ENCODE results near the gene SF3A2.

The SF3A2 gene

DNA sequence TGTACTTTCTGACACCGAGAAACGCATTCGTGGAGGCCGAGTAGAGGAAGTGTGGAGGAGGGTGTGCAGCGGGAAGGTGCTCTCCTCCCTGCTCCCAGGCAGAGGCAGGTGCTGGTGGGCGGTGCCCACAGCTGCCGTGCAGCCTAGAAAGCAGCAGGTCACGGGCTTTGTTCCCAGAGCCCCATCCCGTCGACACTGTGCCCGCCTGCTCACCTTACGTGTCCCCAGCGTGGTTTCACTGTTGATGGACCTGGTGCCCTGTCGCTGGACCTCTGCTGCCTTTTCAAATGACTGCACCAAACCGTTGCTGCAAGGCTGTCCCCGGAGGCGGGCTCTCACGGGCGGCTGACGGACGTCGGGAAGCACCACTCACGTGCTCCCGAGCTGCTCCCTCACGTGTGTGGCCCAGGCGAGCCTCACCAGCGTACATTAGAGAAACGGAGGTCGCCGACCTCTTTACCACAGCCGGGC, 21.3 kb upstream of the SF3A2 start:
- Mint-ChIP-seq H3K36me3 (peaks cover 100% of the 10 kb centered on the region), H3K4me3 (no peak overlapping the region), H3K9me3 (no peaks in the 10 kb centered on the region), H3K27ac (peak overlapping the region; percentile 61), H3K4me1 (peaks cover 17% of the 10 kb centered on the region)
- DNase-seq (ENCODE audit: low spot score in 2 of 2): no peak
- ATAC-seq: no peak

GRCh38 chr19:2216361-2217225, 20.0 kb upstream of the SF3A2 start:
- Mint-ChIP-seq H3K4me1 (peaks cover 17% of the 10 kb centered on the region), H3K36me3 (peaks cover 100% of the 10 kb centered on the region), H3K27ac (peak overlapping the region; percentile 90), H3K9me3 (no peaks in the 10 kb centered on the region), H3K4me3 (no peak overlapping the region)
- ATAC-seq (no peak), DNase-seq (ENCODE audit: low spot score in 2 of 2) (no peak)

DNA sequence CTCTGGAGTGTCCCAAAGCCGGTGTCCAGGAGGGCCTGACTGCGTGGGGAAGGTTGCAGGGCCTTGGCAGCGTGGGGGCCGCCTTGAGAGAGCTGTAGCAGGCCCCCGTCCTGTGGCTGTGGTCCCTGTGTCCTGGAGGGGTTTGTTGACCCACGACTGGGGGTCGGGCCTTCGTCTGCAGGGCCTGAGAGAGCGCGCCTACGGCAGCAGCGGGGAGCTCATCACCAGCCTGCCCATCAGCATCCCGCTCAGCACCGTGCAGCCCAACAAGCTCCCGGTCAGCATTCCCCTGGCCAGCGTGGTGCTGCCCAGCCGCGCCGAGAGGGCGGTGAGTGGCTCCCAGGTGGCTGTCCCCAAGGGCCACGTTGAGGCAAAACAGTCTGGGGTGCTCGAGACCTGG, 19.0 kb upstream of the SF3A2 start:
- Mint-ChIP-seq H3K36me3 (peaks cover 100% of the 10 kb centered on the region), H3K4me3 (no peak overlapping the region), H3K27ac (peak overlapping the region; percentile 90), H3K9me3 (no peaks in the 10 kb centered on the region), H3K4me1 (peaks cover 17% of the 10 kb centered on the region)
- ATAC-seq: no peak
- no peak for DNase-seq (ENCODE audit: low spot score in 2 of 2)

GRCh38 chr19:2219726-2220125, 16.9 kb upstream of the SF3A2 start:
- Mint-ChIP-seq H3K9me3 (no peaks in the 10 kb centered on the region), H3K27ac (peak overlapping the region; percentile 29), H3K4me1 (peaks cover 24% of the 10 kb centered on the region), H3K4me3 (no peak overlapping the region), H3K36me3 (peaks cover 100% of the 10 kb centered on the region)
- ATAC-seq: no peak
- no peak for DNase-seq (ENCODE audit: low spot score in 2 of 2)

- Mint-ChIP-seq H3K27ac (peak overlapping the region; percentile 14), H3K4me3 (no peak overlapping the region), H3K36me3 (peaks cover 100% of the 10 kb centered on the region), H3K9me3 (no peaks in the 10 kb centered on the region), H3K4me1 (peaks cover 16% of the 10 kb centered on the region)
- no peak for ATAC-seq
- DNase-seq (ENCODE audit: low spot score in 2 of 2): no peak
Observed at GRCh38 chr19:2221250-2221831, 15.3 kb upstream of the SF3A2 start.

GRCh38 chr19:2221918-2222317, 14.7 kb upstream of the SF3A2 start:
- Mint-ChIP-seq H3K27ac (peak overlapping the region; percentile 88), H3K4me3 (no peak overlapping the region), H3K9me3 (no peaks in the 10 kb centered on the region), H3K4me1 (peaks cover 13% of the 10 kb centered on the region), H3K36me3 (peaks cover 98% of the 10 kb centered on the region)
- ATAC-seq (no peak), DNase-seq (ENCODE audit: low spot score in 2 of 2) (no peak)

DNA sequence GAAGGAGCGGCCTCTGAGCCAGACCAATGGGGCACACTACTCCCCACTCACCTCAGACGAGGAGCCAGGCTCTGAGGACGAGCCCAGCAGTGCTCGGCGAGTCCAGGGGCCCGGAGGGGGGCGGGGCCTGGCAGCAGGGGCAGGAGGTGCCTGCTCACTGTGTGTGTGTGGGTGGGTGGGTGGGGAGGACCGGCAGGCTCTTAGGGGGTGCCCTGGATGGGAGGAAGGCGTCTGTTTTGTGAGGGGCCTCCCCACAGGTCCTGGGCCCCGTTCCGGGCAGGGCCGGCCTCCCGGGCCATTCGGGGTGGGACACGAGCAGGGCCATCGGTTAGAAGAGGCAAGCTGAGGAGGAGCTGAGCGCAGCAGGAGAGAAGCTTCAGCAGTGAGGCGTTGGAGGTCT, 13.2 kb upstream of the SF3A2 start:
- H3K9me3 Mint-ChIP-seq: no peaks in the 10 kb centered on the region
- ATAC-seq (no peak), DNase-seq (ENCODE audit: low spot score in 2 of 2) (no peak)
- peaks cover 98% of the 10 kb centered on the region for H3K36me3 Mint-ChIP-seq
- H3K27ac Mint-ChIP-seq: peak overlapping the region; percentile 90
- H3K4me3 Mint-ChIP-seq: no peak overlapping the region
- peaks cover 9% of the 10 kb centered on the region for H3K4me1 Mint-ChIP-seq

- peaks cover 98% of the 10 kb centered on the region for H3K36me3 Mint-ChIP-seq
- no peak overlapping the region for H3K4me3 Mint-ChIP-seq
- ATAC-seq (peak; percentile 70), DNase-seq (ENCODE audit: low spot score in 2 of 2) (no peak)
- H3K9me3 Mint-ChIP-seq: no peaks in the 10 kb centered on the region
- H3K4me1 Mint-ChIP-seq: peaks cover 12% of the 10 kb centered on the region
- peak overlapping the region; percentile 90 for H3K27ac Mint-ChIP-seq
Observed at GRCh38 chr19:2223959-2224358, 12.7 kb upstream of the SF3A2 start.

GRCh38 chr19:2224754-2225349, 11.8 kb upstream of the SF3A2 start:
- Mint-ChIP-seq H3K27ac (peak overlapping the region; percentile 90), H3K9me3 (no peaks in the 10 kb centered on the region), H3K36me3 (peaks cover 98% of the 10 kb centered on the region), H3K4me1 (peaks cover 14% of the 10 kb centered on the region), H3K4me3 (no peak overlapping the region)
- ATAC-seq (no peak), DNase-seq (ENCODE audit: low spot score in 2 of 2) (no peak)

DNA sequence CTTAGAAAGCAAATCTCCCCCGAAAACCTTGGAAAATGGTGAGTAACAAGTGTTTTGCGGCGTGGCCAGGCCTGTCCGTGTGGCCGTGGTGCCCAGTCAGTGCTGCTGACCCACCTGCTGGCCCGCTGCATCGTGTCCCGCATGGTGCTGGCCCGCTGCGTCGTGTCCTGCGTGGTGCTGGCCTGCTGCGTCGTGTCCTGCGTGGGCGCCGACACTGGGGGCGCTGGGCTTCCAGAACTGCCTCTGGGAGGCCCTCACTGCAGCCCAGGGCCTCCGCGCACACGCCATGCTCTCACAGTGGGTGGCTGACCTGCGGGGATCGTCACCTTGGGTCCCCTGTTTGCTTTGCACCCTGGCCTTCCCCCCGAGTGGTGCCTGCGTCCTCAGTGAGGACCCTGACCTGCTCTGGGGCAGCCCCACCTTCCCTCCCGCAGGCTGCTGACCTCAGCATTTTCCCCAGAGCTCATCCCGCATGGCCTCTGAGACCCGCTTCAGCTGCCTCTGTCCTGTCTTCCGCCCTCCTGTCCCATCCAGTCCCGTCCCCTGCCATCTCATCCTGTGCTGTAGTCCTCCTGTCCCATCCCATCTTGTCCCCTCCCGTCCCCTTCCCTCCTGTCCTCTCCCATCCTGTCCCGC, 11.1 kb upstream of the SF3A2 start:
- no peak for ATAC-seq
- peaks cover 98% of the 10 kb centered on the region for H3K36me3 Mint-ChIP-seq
- no peaks in the 10 kb centered on the region for H3K9me3 Mint-ChIP-seq
- H3K4me3 Mint-ChIP-seq: no peak overlapping the region
- peaks cover 14% of the 10 kb centered on the region for H3K4me1 Mint-ChIP-seq
- DNase-seq (ENCODE audit: low spot score in 2 of 2): no peak
- peak overlapping the region; percentile 76 for H3K27ac Mint-ChIP-seq

DNA sequence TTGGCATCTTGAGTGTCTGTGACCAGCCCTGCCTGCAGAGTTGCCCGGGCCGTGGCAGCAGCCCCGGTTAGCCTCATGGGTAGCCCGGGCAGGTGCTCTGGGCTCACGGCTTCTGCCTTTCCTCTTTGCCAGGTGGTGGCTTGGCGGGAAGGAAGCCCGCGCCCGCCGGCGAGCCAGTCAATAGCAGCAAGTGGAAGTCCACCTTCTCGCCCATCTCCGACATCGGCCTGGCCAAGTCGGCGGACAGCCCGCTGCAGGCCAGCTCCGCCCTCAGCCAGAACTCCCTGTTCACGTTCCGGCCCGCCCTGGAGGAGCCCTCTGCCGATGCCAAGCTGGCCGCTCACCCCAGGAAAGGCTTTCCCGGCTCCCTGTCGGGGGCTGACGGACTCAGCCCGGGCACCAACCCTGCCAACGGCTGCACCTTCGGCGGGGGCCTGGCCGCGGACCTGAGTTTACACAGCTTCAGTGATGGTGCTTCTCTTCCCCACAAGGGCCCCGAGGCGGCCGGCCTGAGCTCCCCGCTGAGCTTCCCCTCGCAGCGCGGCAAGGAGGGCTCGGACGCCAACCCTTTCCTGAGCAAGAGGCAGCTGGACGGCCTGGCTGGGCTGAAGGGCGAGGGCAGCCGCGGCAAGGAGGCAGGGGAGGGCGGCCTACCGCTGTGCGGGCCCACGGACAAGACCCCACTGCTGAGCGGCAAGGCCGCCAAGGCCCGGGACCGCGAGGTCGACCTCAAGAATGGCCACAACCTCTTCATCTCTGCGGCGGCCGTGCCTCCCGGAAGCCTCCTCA, 10.4 kb upstream of the SF3A2 start:
- peak overlapping the region; percentile 76 for H3K27ac Mint-ChIP-seq
- no peak overlapping the region for H3K4me3 Mint-ChIP-seq
- no peak for ATAC-seq
- DNase-seq (ENCODE audit: low spot score in 2 of 2): no peak
- peaks cover 98% of the 10 kb centered on the region for H3K36me3 Mint-ChIP-seq
- H3K4me1 Mint-ChIP-seq: peaks cover 14% of the 10 kb centered on the region
- no peaks in the 10 kb centered on the region for H3K9me3 Mint-ChIP-seq

DNA sequence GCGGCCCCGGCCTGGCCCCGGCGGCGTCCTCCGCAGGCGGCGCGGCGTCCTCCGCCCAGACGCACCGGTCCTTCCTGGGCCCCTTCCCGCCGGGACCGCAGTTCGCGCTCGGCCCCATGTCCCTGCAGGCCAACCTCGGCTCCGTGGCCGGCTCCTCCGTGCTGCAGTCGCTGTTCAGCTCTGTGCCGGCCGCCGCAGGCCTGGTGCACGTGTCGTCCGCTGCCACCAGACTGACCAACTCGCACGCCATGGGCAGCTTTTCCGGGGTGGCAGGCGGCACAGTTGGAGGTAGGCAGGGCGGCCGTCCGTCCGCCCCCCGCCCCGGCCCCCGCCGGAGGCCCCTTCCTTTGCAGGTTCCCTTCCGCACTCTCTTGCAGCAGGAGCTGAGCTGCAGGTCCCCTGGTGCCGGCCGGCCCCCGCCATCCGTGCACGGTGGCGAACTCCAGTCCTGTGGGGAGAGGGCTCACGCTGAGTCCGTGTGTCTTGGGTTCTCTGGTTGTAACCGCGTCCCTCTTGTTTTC, 9.7 kb upstream of the SF3A2 start:
- H3K36me3 Mint-ChIP-seq: peaks cover 98% of the 10 kb centered on the region
- H3K9me3 Mint-ChIP-seq: no peaks in the 10 kb centered on the region
- no peak for DNase-seq (ENCODE audit: low spot score in 2 of 2)
- H3K4me3 Mint-ChIP-seq: no peak overlapping the region
- peaks cover 14% of the 10 kb centered on the region for H3K4me1 Mint-ChIP-seq
- H3K27ac Mint-ChIP-seq: no peak overlapping the region
- ATAC-seq: no peak

- peaks cover 98% of the 10 kb centered on the region for H3K36me3 Mint-ChIP-seq
- H3K4me3 Mint-ChIP-seq: no peak overlapping the region
- ATAC-seq (no peak), DNase-seq (ENCODE audit: low spot score in 2 of 2) (no peak)
- peaks cover 14% of the 10 kb centered on the region for H3K4me1 Mint-ChIP-seq
- H3K27ac Mint-ChIP-seq: no peak overlapping the region
- no peaks in the 10 kb centered on the region for H3K9me3 Mint-ChIP-seq
Observed at GRCh38 chr19:2227415-2228156, 9.0 kb upstream of the SF3A2 start.

Measured in stimulated activated effector memory CD8-positive, alpha-beta T cell treated with anti-CD3 and anti-CD28 coated beads, Interleukin-12 subunit alpha, Interleukin-12 subunit beta, amount 100 ng/mL, for 72 hours (primary cell).